Stimulated activated effector memory CD8-positive, alpha-beta T cell treated with anti-CD3 and anti-CD28 coated beads, Interleukin-12 subunit alpha, Interleukin-12 subunit beta, amount 100 ng/mL, for 72 hours (primary cell): Measurements from ENCODE around the gene ABCC8.

Experiments
- ATAC-seq: fragments of 150-1000 bp; cut with Tn5 transposase; 2 replicates; pipeline ENCODE4 v1.10.0; 2021
- DNase-seq, 2 donors: peaks; one replicate each; pipeline ENCODE4 v3.0.0; 2021 to 2022; ENCODE audit warnings: low spot score in 2 of 2
- H3K27ac Mint-ChIP-seq: one replicate; pipeline ENCODE4 v1.8.0; 2022; ENCODE audit warnings: mild to moderate bottlenecking, mixed read lengths
- H3K36me3 Mint-ChIP-seq: one replicate; pipeline ENCODE4 v1.8.0; 2022; ENCODE audit warnings: mild to moderate bottlenecking, mixed read lengths
- H3K4me1 Mint-ChIP-seq: one replicate; pipeline ENCODE4 v1.8.0; 2022; ENCODE audit warnings: mixed read lengths
- H3K4me3 Mint-ChIP-seq: one replicate; pipeline ENCODE4 v1.8.0; 2022; ENCODE audit warnings: mild to moderate bottlenecking, mixed read lengths
- H3K9me3 Mint-ChIP-seq: one replicate; pipeline ENCODE4 v1.8.0; 2022; ENCODE audit warnings: mixed read lengths

Gene ABCC8

GRCh38 chr11:17366495-17366894 is 110.2 kb downstream of the ABCC8 start:
- DNase-seq = no peak
- H3K36me3 Mint-ChIP-seq = peaks cover 50% of the 10 kb centered on the region
- ATAC-seq = no peak
- peaks cover 17% of the 10 kb centered on the region for H3K9me3 Mint-ChIP-seq
- H3K4me3 Mint-ChIP-seq = no peak overlapping the region
- no peak overlapping the region for H3K27ac Mint-ChIP-seq
- H3K4me1 Mint-ChIP-seq = peaks cover 20% of the 10 kb centered on the region

- Mint-ChIP-seq H3K9me3 (no peaks in the 10 kb centered on the region), H3K4me1 (peaks cover 43% of the 10 kb centered on the region), H3K4me3 (peak overlapping the region; percentile 80), H3K36me3 (peaks cover 33% of the 10 kb centered on the region), H3K27ac (peak overlapping the region; percentile 84)
- ATAC-seq (peak; percentile 49), DNase-seq (peak; percentile 60 to 81)
Measured at GRCh38 chr11:17354601-17354991, 122.0 kb downstream of the ABCC8 start.

- H3K36me3 Mint-ChIP-seq = peaks cover 27% of the 10 kb centered on the region
- H3K4me3 Mint-ChIP-seq = peak overlapping the region; percentile 80
- H3K9me3 Mint-ChIP-seq = no peaks in the 10 kb centered on the region
- peaks cover 43% of the 10 kb centered on the region for H3K4me1 Mint-ChIP-seq
- no peak for ATAC-seq
- H3K27ac Mint-ChIP-seq = peak overlapping the region; percentile 84
- DNase-seq = no peak
Measured at GRCh38 chr11:17353821-17354600, 122.6 kb downstream of the ABCC8 start.

- Mint-ChIP-seq H3K27ac (peak overlapping the region; percentile 84), H3K4me1 (peaks cover 43% of the 10 kb centered on the region), H3K36me3 (peaks cover 25% of the 10 kb centered on the region), H3K4me3 (peak overlapping the region; percentile 80), H3K9me3 (no peaks in the 10 kb centered on the region)
- ATAC-seq (peak; percentile 65), DNase-seq (peak; percentile 37 to 79)
Measured at GRCh38 chr11:17352950-17353820, 123.5 kb downstream of the ABCC8 start.

- peaks cover 25% of the 10 kb centered on the region for H3K36me3 Mint-ChIP-seq
- ATAC-seq = peak; percentile 64
- H3K4me3 Mint-ChIP-seq = peak within 1 kb of the TSS; percentile 80
- peak; percentile 49 to 72 for DNase-seq
- no peaks in the 10 kb centered on the region for H3K9me3 Mint-ChIP-seq
- H3K27ac Mint-ChIP-seq = peak within 1 kb of the TSS; percentile 84
- H3K4me1 Mint-ChIP-seq = peaks cover 43% of the 10 kb centered on the region
Measured at GRCh38 chr11:17351510-17352176, 125.0 kb downstream of the ABCC8 start, which contains the start of gene NCR3LG1. Gene NCR3LG1 (plus strand): TSS chr11:17351800. CDS start chr11:17351970, 170 bp downstream.

- no peak for DNase-seq
- Mint-ChIP-seq H3K27ac (no peak overlapping the region), H3K9me3 (no peaks in the 10 kb centered on the region), H3K4me3 (peak overlapping the region; percentile 80), H3K36me3 (peaks cover 25% of the 10 kb centered on the region), H3K4me1 (peaks cover 43% of the 10 kb centered on the region)
- no peak for ATAC-seq
Measured at GRCh38 chr11:17351172-17351509, 125.5 kb downstream of the ABCC8 start.

- H3K4me3 Mint-ChIP-seq = peak overlapping the region; percentile 80
- peaks cover 43% of the 10 kb centered on the region for H3K4me1 Mint-ChIP-seq
- no peak overlapping the region for H3K27ac Mint-ChIP-seq
- H3K9me3 Mint-ChIP-seq = no peaks in the 10 kb centered on the region
- no peak for DNase-seq
- H3K36me3 Mint-ChIP-seq = peaks cover 25% of the 10 kb centered on the region
- ATAC-seq = peak; percentile 79
Measured at GRCh38 chr11:17350455-17351171, 126.0 kb downstream of the ABCC8 start.

GRCh38 chr11:17347676-17348075 is 129.0 kb downstream of the ABCC8 start:
- ATAC-seq = no peak
- Mint-ChIP-seq H3K4me3 (no peak overlapping the region), H3K36me3 (peaks cover 7% of the 10 kb centered on the region)

GRCh38 chr11:17343907-17344306 is 132.7 kb downstream of the ABCC8 start:
- Mint-ChIP-seq H3K9me3 (no peaks in the 10 kb centered on the region), H3K36me3 (no peaks in the 10 kb centered on the region), H3K4me1 (peaks cover 7% of the 10 kb centered on the region), H3K4me3 (no peak overlapping the region), H3K27ac (no peak overlapping the region)
- ATAC-seq = peak; percentile 85
- DNase-seq = no peak

More at GRCh38 chr11:17347676-17348075, 129.0 kb downstream of the ABCC8 start:
- Mint-ChIP-seq H3K27ac (no peak overlapping the region), H3K9me3 (no peaks in the 10 kb centered on the region), H3K4me1 (peaks cover 29% of the 10 kb centered on the region)
- DNase-seq = no peak

- ATAC-seq (no peak), DNase-seq (no peak)
- Mint-ChIP-seq H3K36me3 (no peaks in the 10 kb centered on the region), H3K27ac (no peak overlapping the region), H3K9me3 (no peaks in the 10 kb centered on the region), H3K4me3 (no peak overlapping the region), H3K4me1 (peaks cover 7% of the 10 kb centered on the region)
Measured at GRCh38 chr11:17343257-17343656, 133.4 kb downstream of the ABCC8 start.
